HCT116 (cell line): ENCODE data around the gene NEUROG1. TPM values are rescaled to one million over a fixed set of nuclear protein-coding genes. Genes with fewer than 3 reads are reported as not detected.

Experiments used
- ATAC-seq: fragments of 200-7000 bp; cut with Tn5 transposase; 2 replicates; pipeline ENCODE4 v1.9.1; 2020; ENCODE audit warnings: mild to moderate bottlenecking, moderate library complexity
- BruUV-seq: library from RNA; stranded (reverse); fragments of 400-500 nt; replicated peaks from 2 replicates; lab custom pipeline; 2021; lab: Mats Ljungman, UMichigan
- CTCF ChIA-PET: fragments of 300-600 bp; sonication (Branson Sonifier 250); formaldehyde crosslinking; loops from one replicate; lab custom pipeline; 2021; ENCODE audit warnings: antibody characterized with exemption; lab: Charles Lee
- POLR2A ChIA-PET: fragments of 300-600, 350-600 bp; sonication (Branson Sonifier 250); formaldehyde crosslinking; loops from one replicate; lab custom pipeline; 2021; ENCODE audit warnings: antibody characterized with exemption; lab: Charles Lee
- RAD21 ChIA-PET, 2 experiments: fragments of 300-600 bp; sonication (Branson Sonifier 250); formaldehyde crosslinking; loops; one replicate each; lab custom pipeline; 2023; ENCODE audit warnings: low total read pairs in 2 of 2; ENCODE audit not compliant: uncharacterized antibody in 2 of 2, unreplicated experiment in 2 of 2, low non-redundant PET in 1 of 2; lab: Charles Lee
- DNase-seq: peaks from one replicate; pipeline ENCODE4 v3.0.0-alpha.2; 2010; ENCODE audit warnings: low read depth, low spot score
- H2AFZ ChIP-seq: fragments of 200-600 bp; shearing (Covaris generic), sonication (generic); 2 replicates; pipeline ENCODE4 v1.6.1; 2017; ENCODE audit warnings: low read depth, mixed run types, mixed read lengths, antibody characterized with exemption, low read length; ENCODE audit not compliant: poor library complexity, severe bottlenecking
- H3K27ac ChIP-seq: 2 replicates; pipeline ENCODE4 v1.5.1; 2012; ENCODE audit warnings: low read depth, low read length
- H3K27me3 ChIP-seq: fragments of 200-600 bp; sonication (generic); 2 replicates; pipeline ENCODE4 v1.6.1; 2016; ENCODE audit warnings: mixed run types, low read length, mixed read lengths; ENCODE audit not compliant: insufficient read depth
- H3K36me3 ChIP-seq, 2 experiments: fragments of 200-500 bp in 1 of 2; fragments of 200-600 bp in 1 of 2; sonication (Bioruptor generic) in 1 of 2; sonication (generic) in 1 of 2; 2 replicates each; pipeline versions ENCODE4 v1.5.1 to v1.6.1; 2014 to 2016; ENCODE audit warnings: low read length in 2 of 2, inconsistent platforms in 1 of 2, mixed read lengths in 1 of 2, mixed run types in 1 of 2; ENCODE audit not compliant: insufficient read depth in 2 of 2, control insufficient read depth in 1 of 2
- H3K4me1 ChIP-seq, 2 experiments: fragments of 200-600 bp in 1 of 2; sonication (generic) in 1 of 2; 2 replicates each; pipeline versions ENCODE4 v1.5.1 to v1.6.1; 2012 to 2017; ENCODE audit warnings: low read length in 2 of 2, inconsistent platforms in 1 of 2, mild to moderate bottlenecking in 1 of 2, mixed read lengths in 1 of 2, mixed run types in 1 of 2, moderate library complexity in 1 of 2; ENCODE audit not compliant: insufficient read depth in 2 of 2, control insufficient read depth in 1 of 2
- H3K4me2 ChIP-seq: fragments of 200-600 bp; sonication (generic); 2 replicates; pipeline ENCODE4 v1.6.1; 2017; ENCODE audit warnings: mixed run types, low read length, mixed read lengths
- H3K4me3 ChIP-seq, 2 experiments: fragments of 200-600 bp in 1 of 2; sonication (generic) in 1 of 2; replicated peaks in 1 of 2; 2 replicates each; pipeline ENCODE4 v1.5.1; 2011 to 2016; ENCODE audit warnings: low read length in 2 of 2, control low read depth in 1 of 2, low read depth in 1 of 2, mild to moderate bottlenecking in 1 of 2, mixed read lengths in 1 of 2, mixed run types in 1 of 2
- H3K79me2 ChIP-seq: fragments of 200-600 bp; sonication (generic); 2 replicates; pipeline ENCODE4 v1.6.1; 2017; ENCODE audit warnings: mild to moderate bottlenecking, mixed run types, low read length, moderate library complexity, mixed read lengths; ENCODE audit not compliant: insufficient read depth
- H3K9ac ChIP-seq: fragments of 200-600 bp; sonication (generic); 2 replicates; pipeline ENCODE4 v1.6.1; 2016; ENCODE audit warnings: low read length, mixed read lengths
- H3K9me2 ChIP-seq: fragments of 200-600 bp; sonication (generic), shearing (Covaris generic); 2 replicates; pipeline ENCODE4 v1.6.1; 2017; ENCODE audit warnings: mixed run types, mild to moderate bottlenecking, moderate library complexity; ENCODE audit not compliant: insufficient read depth
- H3K9me3 ChIP-seq, 2 experiments: fragments of 200-500 bp in 1 of 2; fragments of 200-600 bp in 1 of 2; sonication (Bioruptor generic) in 1 of 2; sonication (generic) in 1 of 2; 2 replicates each; pipeline ENCODE4 v1.6.1; 2014 to 2017; ENCODE audit warnings: low read length in 2 of 2, mixed read lengths in 2 of 2, inconsistent platforms in 1 of 2, low read depth in 1 of 2, mild to moderate bottlenecking in 1 of 2, mixed run types in 1 of 2, moderate library complexity in 1 of 2; ENCODE audit not compliant: control insufficient read depth in 1 of 2, insufficient read depth in 1 of 2
- H4K20me1 ChIP-seq: fragments of 200-600 bp; sonication (generic), shearing (Covaris generic); 2 replicates; pipeline ENCODE4 v1.6.1; 2017; ENCODE audit warnings: mixed run types, mild to moderate bottlenecking, moderate library complexity; ENCODE audit not compliant: insufficient read depth
- CEBPB ChIP-seq: IDR thresholded peaks from 2 replicates; pipeline ENCODE4 v1.6.1; 2012; ENCODE audit warnings: low read depth
- CTCF ChIP-seq, 3 experiments: fragments of 200-600 bp in 1 of 3; sonication (generic) in 1 of 3; IDR thresholded peaks in 2 of 3; conservative IDR thresholded peaks in 1 of 3; 2 replicates each; pipeline ENCODE4 v1.5.1; 2012 to 2017; ENCODE audit warnings: low read depth in 2 of 3, low read length in 2 of 3, antibody characterized with exemption in 1 of 3, borderline replicate concordance in 1 of 3, control low read depth in 1 of 3, mild to moderate bottlenecking in 1 of 3, mixed read lengths in 1 of 3, mixed run types in 1 of 3, moderate library complexity in 1 of 3; ENCODE audit not compliant: insufficient read depth in 1 of 3
- EGR1 ChIP-seq: IDR thresholded peaks from 2 replicates; pipeline ENCODE4 v1.6.1; 2012; ENCODE audit warnings: low read depth
- ELF1 ChIP-seq: IDR thresholded peaks from 2 replicates; pipeline ENCODE4 v1.6.1; 2012; ENCODE audit warnings: low read depth, borderline replicate concordance
- EZH2phosphoT487 ChIP-seq: fragments of 200-600 bp; IDR thresholded peaks from 2 replicates; pipeline ENCODE4 v1.6.1; 2018; ENCODE audit warnings: antibody characterized with exemption, borderline replicate concordance
- MAX ChIP-seq: IDR thresholded peaks from 2 replicates; pipeline ENCODE4 v1.6.1; 2012
- POLR2A ChIP-seq: IDR thresholded peaks from 2 replicates; pipeline ENCODE4 v1.7.0; 2011; ENCODE audit warnings: borderline replicate concordance; ENCODE audit not compliant: insufficient read depth, insufficient read length; ENCODE audit errors: extremely low read depth
- POLR2AphosphoS5 ChIP-seq: IDR thresholded peaks from 2 replicates; pipeline ENCODE4 v1.6.1; 2011; ENCODE audit warnings: mild to moderate bottlenecking, low read depth, low read length, moderate library complexity
- REST ChIP-seq: IDR thresholded peaks from 2 replicates; pipeline ENCODE4 v1.6.1; 2012; ENCODE audit warnings: low read depth
- SP1 ChIP-seq: IDR thresholded peaks from 2 replicates; pipeline ENCODE4 v1.6.1; 2012; ENCODE audit warnings: low read depth
- YY1 ChIP-seq: IDR thresholded peaks from 2 replicates; pipeline ENCODE4 v1.6.1; 2011; ENCODE audit warnings: low read length, low read depth, moderate library complexity, mild to moderate bottlenecking; ENCODE audit not compliant: insufficient replicate concordance; ENCODE audit errors: extremely low read depth
- ZFX ChIP-seq: fragments of 450-650 bp; IDR thresholded peaks from 2 replicates; pipeline ENCODE4 v1.6.1; 2017
- ZNF274 ChIP-seq: fragments of 200-500 bp; sonication (Bioruptor generic); IDR thresholded peaks from 2 replicates; pipeline ENCODE4 v1.6.1; 2014; ENCODE audit warnings: mild to moderate bottlenecking, low read depth, low read length, inconsistent platforms
- intact Hi-C: fragments of 100-400 bp; cut with micrococcal nuclease; formaldehyde crosslinking; loops from 2 replicates; pipeline ENCODE4 v1.10.0; 2022
- total RNA-seq: library from RNA; stranded (reverse); gene quantifications from one replicate; pipeline ENCODE4 v1.2.1, GENCODE V29; 2021; ENCODE audit not compliant: unreplicated experiment
- TF ChIP-seq, protein P1 (sequence below): IDR thresholded peaks from 2 replicates; pipeline ENCODE4 v1.6.1; 2011; ENCODE audit warnings: mild to moderate bottlenecking, low read length, moderate library complexity; ENCODE audit not compliant: insufficient replicate concordance; ENCODE audit errors: extremely low read depth

The NEUROG1 gene
- total RNA-seq, 1 experiment from 2014 or later = not detected

DNA sequence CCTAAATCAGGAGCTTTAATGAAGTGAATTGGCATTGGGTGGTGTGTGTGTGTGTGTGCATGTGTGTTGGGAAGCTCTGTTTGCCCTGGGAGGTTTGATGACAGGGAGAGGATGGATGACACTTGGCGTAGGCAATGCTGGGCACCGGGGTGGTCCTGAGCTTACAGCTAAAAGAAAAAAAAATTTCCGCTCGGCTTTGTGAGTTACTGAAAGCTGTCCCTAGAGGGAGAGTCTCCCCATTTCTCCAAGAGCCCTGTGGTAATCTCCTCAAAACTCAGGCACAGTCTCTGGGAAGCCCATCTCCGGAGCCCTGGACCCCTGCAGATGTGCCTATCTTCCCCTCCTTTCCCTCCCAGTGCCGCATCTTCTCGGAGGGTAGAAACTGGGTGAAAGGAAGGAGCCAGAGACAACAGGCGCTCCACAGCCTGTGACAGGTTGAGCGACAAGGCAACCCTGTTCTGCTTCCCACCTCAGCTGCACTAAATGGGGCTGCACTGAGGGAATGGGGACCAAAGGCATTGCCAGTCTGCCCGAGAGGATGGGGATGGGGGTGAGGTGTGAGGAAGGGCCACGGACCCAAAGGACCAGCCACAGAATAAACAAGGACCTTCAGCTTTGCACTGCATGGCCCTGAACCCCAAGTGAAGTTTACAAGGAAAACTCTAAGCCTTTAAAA, 47.8 kb downstream of the NEUROG1 start:
- Histone ChIP-seq H3K27ac (no peak overlapping the region), H3K36me3 (no peaks in the 10 kb centered on the region), H3K9me3 (no peaks in the 10 kb centered on the region), H2AFZ (peak overlapping the region; percentile 85), H3K9me2 (no peaks in the 10 kb centered on the region), H3K4me2 (peak overlapping the region; percentile 90), H3K27me3 (no peaks in the 10 kb centered on the region), H3K4me3 (peak overlapping the region; percentile 32 to 55; a peak in 3 of 4 replicates), H3K4me1 (peaks cover 13 to 24% of the 10 kb centered on the region in 2 experiments), H4K20me1 (no peaks in the 10 kb centered on the region), H3K9ac (0 out of 2 replicates have a peak overlapping the region, but pooled peaks have one; percentile 40), H3K79me2 (no peaks in the 10 kb centered on the region)
- POLR2A ChIA-PET = no interaction called here
- RAD21 ChIA-PET = no interaction called here
- ATAC-seq (no peak), DNase-seq (no peak)
- TF ChIP-seq ZNF274 = no peak
- TF ChIP-seq POLR2AphosphoS5 = no peak
- TF ChIP-seq, protein P1, sequence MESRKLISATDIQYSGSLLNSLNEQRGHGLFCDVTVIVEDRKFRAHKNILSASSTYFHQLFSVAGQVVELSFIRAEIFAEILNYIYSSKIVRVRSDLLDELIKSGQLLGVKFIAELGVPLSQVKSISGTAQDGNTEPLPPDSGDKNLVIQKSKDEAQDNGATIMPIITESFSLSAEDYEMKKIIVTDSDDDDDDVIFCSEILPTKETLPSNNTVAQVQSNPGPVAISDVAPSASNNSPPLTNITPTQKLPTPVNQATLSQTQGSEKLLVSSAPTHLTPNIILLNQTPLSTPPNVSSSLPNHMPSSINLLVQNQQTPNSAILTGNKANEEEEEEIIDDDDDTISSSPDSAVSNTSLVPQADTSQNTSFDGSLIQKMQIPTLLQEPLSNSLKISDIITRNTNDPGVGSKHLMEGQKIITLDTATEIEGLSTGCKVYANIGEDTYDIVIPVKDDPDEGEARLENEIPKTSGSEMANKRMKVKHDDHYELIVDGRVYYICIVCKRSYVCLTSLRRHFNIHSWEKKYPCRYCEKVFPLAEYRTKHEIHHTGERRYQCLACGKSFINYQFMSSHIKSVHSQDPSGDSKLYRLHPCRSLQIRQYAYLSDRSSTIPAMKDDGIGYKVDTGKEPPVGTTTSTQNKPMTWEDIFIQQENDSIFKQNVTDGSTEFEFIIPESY = no peak
- TF ChIP-seq EZH2phosphoT487 = no peak
- TF ChIP-seq MAX = no peak
- TF ChIP-seq POLR2A = no peak
- TF ChIP-seq ELF1 = no peak
- no peak for TF ChIP-seq CEBPB
- no peak for TF ChIP-seq EGR1
- TF ChIP-seq REST = no peak
- TF ChIP-seq CTCF (IDR thresholded peaks at IDR 0.05 in 2 of 3, conservative IDR thresholded peaks at IDR 0.05 in 1 of 3; ENCODE audit: borderline replicate concordance in 1 of 3, insufficient read depth in 1 of 3, low read depth in 2 of 3, low read length in 2 of 3) = no peak
- no peak for TF ChIP-seq ZFX
- no peak for TF ChIP-seq SP1
- no peak for TF ChIP-seq YY1
- intact Hi-C loops = no loop called here
- CTCF ChIA-PET = interaction anchor here (0.9 to 2.4 kb wide), 5 partner anchors 22 to 78 kb away, joined by 3 to 7 read pairs (median 4); no protein-coding TSS in a partner anchor
- BruUV-seq = no TSS peak
